ENCODE results near the gene SRC. TPM values are rescaled to one million over a fixed set of nuclear protein-coding genes. Genes with fewer than 3 reads are reported as not detected.

The SRC gene
- total RNA-seq, 1 experiment from 2014 or later, result 185 TPM

GRCh38 chr20:37417617-37418467, 71.9 kb downstream of the SRC start:
- no peaks in the 10 kb centered on the region for H3K9me3 Mint-ChIP-seq (ENCODE audit: low read depth, unreplicated experiment)
- H3K27ac Mint-ChIP-seq (ENCODE audit: unreplicated experiment), result no peak overlapping the region
- DNase-seq, result no peak
- H3K4me3 Mint-ChIP-seq (ENCODE audit: low read depth, unreplicated experiment), result no peak overlapping the region
- CTCF ChIA-PET, result interaction anchor here (0.6 kb wide), 1 partner anchor 28 kb away, joined by 4 read pairs; no protein-coding TSS in a partner anchor
- intact Hi-C loops (cut with micrococcal nuclease; ENCODE audit: unreplicated experiment), result no loop called here
- H3K27me3 Mint-ChIP-seq (ENCODE audit: unreplicated experiment), result no peaks in the 10 kb centered on the region
- BruUV-seq (replicated peaks), result no TSS peak
- no peaks in the 10 kb centered on the region for H3K4me1 Mint-ChIP-seq (ENCODE audit: low read depth, unreplicated experiment)
- TF ChIP-seq, protein P1, sequence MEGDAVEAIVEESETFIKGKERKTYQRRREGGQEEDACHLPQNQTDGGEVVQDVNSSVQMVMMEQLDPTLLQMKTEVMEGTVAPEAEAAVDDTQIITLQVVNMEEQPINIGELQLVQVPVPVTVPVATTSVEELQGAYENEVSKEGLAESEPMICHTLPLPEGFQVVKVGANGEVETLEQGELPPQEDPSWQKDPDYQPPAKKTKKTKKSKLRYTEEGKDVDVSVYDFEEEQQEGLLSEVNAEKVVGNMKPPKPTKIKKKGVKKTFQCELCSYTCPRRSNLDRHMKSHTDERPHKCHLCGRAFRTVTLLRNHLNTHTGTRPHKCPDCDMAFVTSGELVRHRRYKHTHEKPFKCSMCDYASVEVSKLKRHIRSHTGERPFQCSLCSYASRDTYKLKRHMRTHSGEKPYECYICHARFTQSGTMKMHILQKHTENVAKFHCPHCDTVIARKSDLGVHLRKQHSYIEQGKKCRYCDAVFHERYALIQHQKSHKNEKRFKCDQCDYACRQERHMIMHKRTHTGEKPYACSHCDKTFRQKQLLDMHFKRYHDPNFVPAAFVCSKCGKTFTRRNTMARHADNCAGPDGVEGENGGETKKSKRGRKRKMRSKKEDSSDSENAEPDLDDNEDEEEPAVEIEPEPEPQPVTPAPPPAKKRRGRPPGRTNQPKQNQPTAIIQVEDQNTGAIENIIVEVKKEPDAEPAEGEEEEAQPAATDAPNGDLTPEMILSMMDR (IDR thresholded peaks at IDR 0.05; ENCODE audit: unreplicated experiment), result peak; percentile 10
- no peaks in the 10 kb centered on the region for H3K36me3 Mint-ChIP-seq (ENCODE audit: insufficient read depth, unreplicated experiment)

DNA sequence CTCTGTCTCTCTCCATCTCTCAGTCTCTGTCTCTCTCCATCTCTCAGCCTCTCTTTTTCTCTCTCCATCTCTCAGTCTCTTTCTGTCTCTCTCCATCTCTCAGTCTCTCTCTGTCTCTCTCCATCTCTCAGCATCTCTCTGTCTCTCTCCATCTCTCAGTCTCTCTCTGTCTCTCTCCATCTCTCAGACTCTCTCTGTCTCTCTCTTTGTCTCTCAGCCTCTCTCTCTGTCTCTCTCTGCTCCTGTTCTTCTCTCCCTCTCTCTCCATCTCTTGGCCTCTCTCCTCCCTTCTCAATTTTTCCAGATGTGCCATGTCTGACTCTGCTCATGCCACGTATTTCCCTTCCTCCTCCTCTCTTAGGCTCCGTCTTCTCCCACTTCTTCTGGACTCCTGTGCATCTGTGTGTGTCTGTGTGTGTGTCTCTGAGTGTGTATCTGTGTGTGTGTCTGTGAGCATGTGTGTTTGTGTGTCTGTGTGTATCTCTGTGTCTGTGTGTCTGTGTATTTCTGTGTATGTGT, 72.7 kb downstream of the SRC start:
- H3K4me3 Mint-ChIP-seq (ENCODE audit: low read depth, unreplicated experiment), result no peak overlapping the region
- no peaks in the 10 kb centered on the region for H3K9me3 Mint-ChIP-seq (ENCODE audit: low read depth, unreplicated experiment)
- no peaks in the 10 kb centered on the region for H3K4me1 Mint-ChIP-seq (ENCODE audit: low read depth, unreplicated experiment)
- CTCF ChIA-PET, result no interaction called here
- intact Hi-C loops (cut with micrococcal nuclease; ENCODE audit: unreplicated experiment), result no loop called here
- no peaks in the 10 kb centered on the region for H3K27me3 Mint-ChIP-seq (ENCODE audit: unreplicated experiment)
- TF ChIP-seq, protein P1 (IDR thresholded peaks at IDR 0.05; ENCODE audit: unreplicated experiment), result no peak
- H3K27ac Mint-ChIP-seq (ENCODE audit: unreplicated experiment), result no peak overlapping the region
- DNase-seq, result no peak
- no TSS peak for BruUV-seq (replicated peaks)
- no peaks in the 10 kb centered on the region for H3K36me3 Mint-ChIP-seq (ENCODE audit: insufficient read depth, unreplicated experiment)

GRCh38 chr20:37419307-37419706, 73.4 kb downstream of the SRC start:
- Mint-ChIP-seq H3K27me3 (ENCODE audit: unreplicated experiment) (no peaks in the 10 kb centered on the region), H3K36me3 (ENCODE audit: insufficient read depth, unreplicated experiment) (no peaks in the 10 kb centered on the region), H3K9me3 (ENCODE audit: low read depth, unreplicated experiment) (no peaks in the 10 kb centered on the region), H3K27ac (ENCODE audit: unreplicated experiment) (no peak overlapping the region), H3K4me1 (ENCODE audit: low read depth, unreplicated experiment) (no peaks in the 10 kb centered on the region), H3K4me3 (ENCODE audit: low read depth, unreplicated experiment) (no peak overlapping the region)
- no peak for DNase-seq
- intact Hi-C loops (cut with micrococcal nuclease; ENCODE audit: unreplicated experiment), result no loop called here
- TF ChIP-seq, protein P1 (IDR thresholded peaks at IDR 0.05; ENCODE audit: unreplicated experiment), result no peak
- CTCF ChIA-PET, result no interaction called here
- BruUV-seq (replicated peaks), result no TSS peak

DNA sequence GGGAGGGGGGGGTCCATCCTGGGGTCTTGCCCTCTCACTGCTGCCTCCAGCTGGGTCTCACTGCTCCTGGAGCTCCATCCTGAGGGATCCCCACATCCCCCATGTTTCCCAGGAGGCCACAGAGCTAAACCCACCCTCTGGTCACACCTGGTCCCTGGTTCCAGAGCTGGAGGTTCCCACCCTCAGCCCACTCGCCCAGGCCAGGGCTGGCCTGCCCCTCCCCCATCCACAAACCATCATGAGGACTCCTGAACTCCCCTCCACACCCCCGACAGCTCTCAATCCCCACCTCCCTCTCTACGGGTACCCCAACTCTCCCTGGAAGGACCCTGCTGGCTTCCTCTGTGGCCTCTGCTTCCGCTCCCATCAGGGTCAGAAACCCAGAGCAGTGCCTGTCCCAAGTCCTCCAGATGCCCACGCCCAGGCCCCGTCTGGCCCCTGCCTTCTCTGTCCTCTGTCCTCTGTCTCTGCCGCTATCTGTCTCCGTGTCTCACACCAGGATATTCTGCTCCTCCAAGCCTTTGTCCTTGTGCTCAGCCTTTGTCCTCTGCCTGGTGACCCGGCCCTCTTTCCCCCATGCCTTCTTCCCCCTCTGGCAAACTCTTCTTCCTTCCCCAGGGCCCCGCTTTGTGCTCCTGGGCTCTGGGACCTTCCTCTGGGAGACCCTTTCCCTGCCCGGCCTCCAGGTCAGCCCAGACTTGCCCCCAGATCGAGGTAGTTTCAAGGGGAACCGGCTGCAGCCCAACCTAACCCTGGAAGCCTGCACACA, 74.0 kb downstream of the SRC start:
- intact Hi-C loops (cut with micrococcal nuclease; ENCODE audit: unreplicated experiment), result no loop called here
- Mint-ChIP-seq H3K9me3 (ENCODE audit: low read depth, unreplicated experiment) (no peaks in the 10 kb centered on the region), H3K4me1 (ENCODE audit: low read depth, unreplicated experiment) (no peaks in the 10 kb centered on the region), H3K36me3 (ENCODE audit: insufficient read depth, unreplicated experiment) (no peaks in the 10 kb centered on the region), H3K27me3 (ENCODE audit: unreplicated experiment) (no peaks in the 10 kb centered on the region), H3K4me3 (ENCODE audit: low read depth, unreplicated experiment) (no peak overlapping the region), H3K27ac (ENCODE audit: unreplicated experiment) (no peak overlapping the region)
- TF ChIP-seq, protein P1 (IDR thresholded peaks at IDR 0.05; ENCODE audit: unreplicated experiment), result no peak
- BruUV-seq (replicated peaks), result no TSS peak
- DNase-seq, result no peak
- CTCF ChIA-PET, result no interaction called here
